Esophagus muscularis mucosa (tissue), 4 donors: Measurements from ENCODE around the gene BMP8A.
"Not testable (repeated sequence)": the region's sequence is repeated elsewhere in the genome, so short reads cannot be mapped to it uniquely, and the experiment has no call there.

Experiments used
- EP300 ChIP-seq: sonication (generic); formaldehyde crosslinking; IDR thresholded peaks from one replicate; pipeline ENCODE4 v1.6.1; 2017; ENCODE audit warnings: antibody characterized with exemption
- POLR2A ChIP-seq: fragments of 450-650 bp; IDR thresholded peaks from one replicate; pipeline ENCODE4 v1.6.1; 2017; ENCODE audit warnings: antibody characterized with exemption, moderate library complexity, mild to moderate bottlenecking, low read depth
- POLR2AphosphoS5 ChIP-seq, 2 donors: sonication (generic); formaldehyde crosslinking; IDR thresholded peaks; one replicate each; pipeline ENCODE4 v1.6.1; 2017; ENCODE audit warnings: antibody characterized with exemption in 2 of 2
- TF ChIP-seq, protein P1 (sequence below), 3 experiments: fragments of 200-600 bp in 2 of 3; fragments of 450-650 bp in 1 of 3; sonication (generic) in 2 of 3; IDR thresholded peaks; one replicate each; pipeline ENCODE4 v1.5.1; 2017 to 2019; ENCODE audit warnings: antibody characterized with exemption in 3 of 3, mild to moderate bottlenecking in 2 of 3, moderate library complexity in 1 of 3

DNA sequence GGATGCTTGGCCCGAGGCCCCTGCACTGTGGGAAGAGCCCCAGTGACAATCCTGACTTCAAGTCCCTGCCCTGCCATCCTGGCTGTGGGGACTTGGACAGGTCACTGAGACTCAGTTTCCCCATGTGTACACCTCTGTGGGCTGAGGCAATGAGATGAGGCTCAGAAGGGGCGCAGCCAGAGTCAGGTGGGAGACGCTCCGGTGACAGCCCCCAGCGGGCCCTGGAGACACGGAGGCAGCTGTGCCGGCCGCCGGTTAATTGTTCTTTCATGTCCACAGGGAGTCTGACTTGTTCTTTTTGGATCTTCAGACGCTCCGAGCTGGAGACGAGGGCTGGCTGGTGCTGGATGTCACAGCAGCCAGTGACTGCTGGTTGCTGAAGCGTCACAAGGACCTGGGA lies 20.0 kb downstream of the BMP8A start:
- TF ChIP-seq EP300; POLR2A; POLR2AphosphoS5 (IDR thresholded peaks at IDR 0.05): not testable (repeated sequence)
- TF ChIP-seq, protein P1, sequence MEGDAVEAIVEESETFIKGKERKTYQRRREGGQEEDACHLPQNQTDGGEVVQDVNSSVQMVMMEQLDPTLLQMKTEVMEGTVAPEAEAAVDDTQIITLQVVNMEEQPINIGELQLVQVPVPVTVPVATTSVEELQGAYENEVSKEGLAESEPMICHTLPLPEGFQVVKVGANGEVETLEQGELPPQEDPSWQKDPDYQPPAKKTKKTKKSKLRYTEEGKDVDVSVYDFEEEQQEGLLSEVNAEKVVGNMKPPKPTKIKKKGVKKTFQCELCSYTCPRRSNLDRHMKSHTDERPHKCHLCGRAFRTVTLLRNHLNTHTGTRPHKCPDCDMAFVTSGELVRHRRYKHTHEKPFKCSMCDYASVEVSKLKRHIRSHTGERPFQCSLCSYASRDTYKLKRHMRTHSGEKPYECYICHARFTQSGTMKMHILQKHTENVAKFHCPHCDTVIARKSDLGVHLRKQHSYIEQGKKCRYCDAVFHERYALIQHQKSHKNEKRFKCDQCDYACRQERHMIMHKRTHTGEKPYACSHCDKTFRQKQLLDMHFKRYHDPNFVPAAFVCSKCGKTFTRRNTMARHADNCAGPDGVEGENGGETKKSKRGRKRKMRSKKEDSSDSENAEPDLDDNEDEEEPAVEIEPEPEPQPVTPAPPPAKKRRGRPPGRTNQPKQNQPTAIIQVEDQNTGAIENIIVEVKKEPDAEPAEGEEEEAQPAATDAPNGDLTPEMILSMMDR (IDR thresholded peaks at IDR 0.05), result not testable (repeated sequence)
